Choroid plexus epithelial cell (primary cell): ENCODE data around the gene OR10A2.

Experiments
- DNase-seq: peaks from one replicate; pipeline ENCODE4 v3.0.0-alpha.2; 2010; ENCODE audit warnings: low read depth
- H3K4me3 ChIP-seq: 2 replicates; pipeline ENCODE4 v1.5.1; 2011; ENCODE audit warnings: low read depth, mild to moderate bottlenecking, control low read depth, low read length, moderate library complexity
- CTCF ChIP-seq: conservative IDR thresholded peaks from 2 replicates; pipeline ENCODE4 v1.5.1; 2011; ENCODE audit warnings: low read depth, mild to moderate bottlenecking, control low read depth, inconsistent platforms, low read length, moderate library complexity

The OR10A2 gene

DNA sequence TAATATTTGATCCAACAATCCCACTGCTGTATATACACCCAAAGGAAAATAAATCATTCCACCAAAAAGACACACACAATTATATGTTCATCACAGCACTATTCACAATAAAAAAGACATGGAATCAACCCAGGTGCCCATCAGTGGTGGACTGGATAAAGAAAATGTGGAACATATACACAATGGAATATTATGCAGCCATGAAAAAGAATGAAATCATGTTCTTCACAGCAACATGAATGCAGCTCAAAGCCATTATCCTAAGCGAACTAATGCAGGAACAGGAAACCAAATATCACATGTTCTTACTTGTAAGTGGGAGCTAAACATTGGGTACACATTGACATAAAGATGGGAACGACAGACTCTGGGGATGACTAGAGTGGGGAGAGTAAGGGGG lies 56.8 kb downstream of the OR10A2 start:
- TF ChIP-seq CTCF: no peak
- H3K4me3 ChIP-seq: no peak overlapping the region
- no peak for DNase-seq

DNA sequence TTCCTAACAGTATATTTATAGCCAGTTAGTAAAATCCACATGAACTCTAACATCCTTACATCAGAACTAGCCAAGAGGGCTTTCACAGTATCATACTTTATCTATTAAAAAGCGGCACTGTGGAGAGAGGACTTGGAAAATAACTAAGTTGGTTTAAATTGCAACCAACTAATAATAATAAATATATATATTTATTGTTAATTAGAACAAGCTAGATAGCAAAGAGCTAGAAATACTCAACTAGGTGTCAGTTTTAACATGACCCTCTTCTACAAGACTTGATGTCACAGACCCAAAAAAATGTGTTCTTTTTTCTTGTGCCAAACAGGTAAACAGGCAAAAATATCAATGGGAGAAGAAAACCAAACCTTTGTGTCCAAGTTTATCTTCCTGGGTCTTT lies 57.8 kb downstream of the OR10A2 start, which contains the start of gene OR2D3:
Gene OR2D3 (plus strand): TSS at position 301 of the 400 bp plus-strand sequence. CDS start 0 bp downstream, at position 301.
- TF ChIP-seq CTCF: no peak
- no peak within 1 kb of the TSS for H3K4me3 ChIP-seq

More for the DNA sequence above, 57.8 kb downstream of the OR10A2 start, which contains the start of gene OR2D3:
- no peak for DNase-seq
